Mucosa of stomach (tissue), 1 donor: ENCODE results near the gene AIG1.
"Not testable (repeated sequence)": the region's sequence is repeated elsewhere in the genome, so short reads cannot be mapped to it uniquely, and the experiment has no call there.

Experiments used
- H3K27me3 ChIP-seq: one replicate; pipeline ENCODE4 v1.7.0; 2013; ENCODE audit warnings: mild to moderate bottlenecking, low read length; ENCODE audit not compliant: control insufficient read depth, insufficient read depth
- H3K36me3 ChIP-seq: one replicate; pipeline ENCODE4 v1.7.0; 2013; ENCODE audit warnings: low read length; ENCODE audit not compliant: control insufficient read depth, insufficient read depth
- H3K4me1 ChIP-seq: one replicate; pipeline ENCODE4 v1.7.0; 2013; ENCODE audit warnings: mild to moderate bottlenecking, low read length; ENCODE audit not compliant: control insufficient read depth, insufficient read depth
- H3K4me3 ChIP-seq: one replicate; pipeline ENCODE4 v1.7.0; 2013; ENCODE audit warnings: low read length
- H3K9ac ChIP-seq: one replicate; pipeline ENCODE4 v1.7.0; 2013; ENCODE audit warnings: mild to moderate bottlenecking, low read length, moderate library complexity
- H3K9me3 ChIP-seq: one replicate; pipeline ENCODE4 v1.7.0; 2013; ENCODE audit warnings: mild to moderate bottlenecking, low read length, moderate library complexity; ENCODE audit not compliant: control insufficient read depth
- donor health status: Pancreatic carcinoma.

AIG1 gene

DNA sequence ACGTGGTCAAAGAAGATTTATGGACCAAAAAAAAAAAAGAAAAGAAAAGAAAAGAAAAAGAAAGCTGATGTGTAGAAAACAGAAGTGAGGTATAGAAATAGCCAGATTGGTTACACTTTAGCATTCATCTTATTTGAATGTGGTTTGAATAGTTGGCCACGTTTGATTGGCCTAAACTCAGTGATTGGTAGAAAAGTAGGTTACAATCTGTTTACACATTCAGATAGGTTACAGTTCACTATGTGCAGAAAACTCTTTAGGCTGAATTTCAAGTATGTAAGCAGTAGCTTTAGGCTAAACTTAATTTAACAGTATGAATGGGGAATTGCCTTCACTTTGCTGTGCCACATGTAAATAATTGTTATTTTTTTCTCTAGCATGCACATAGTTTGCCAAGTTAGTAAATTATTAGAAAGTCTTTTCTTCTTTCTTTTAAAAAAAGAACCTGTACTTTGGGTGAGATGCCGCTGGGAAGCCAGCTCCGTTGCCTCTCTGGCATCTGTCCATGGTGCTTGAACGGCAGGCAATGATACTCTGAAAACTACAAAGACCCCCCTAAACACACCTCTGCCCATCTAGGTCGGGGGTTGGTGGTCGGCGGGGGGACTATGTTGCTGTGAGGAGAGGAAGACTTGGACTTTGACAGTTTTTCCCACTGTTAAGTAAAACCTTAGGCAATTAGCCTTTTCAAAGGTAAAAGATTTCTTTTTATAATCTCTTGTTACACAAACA is 173.0 kb downstream of the AIG1 start:
- no peak overlapping the region for H3K9ac ChIP-seq
- H3K9me3 ChIP-seq = no peaks in the 10 kb centered on the region
- no peaks in the 10 kb centered on the region for H3K36me3 ChIP-seq
- H3K4me3 ChIP-seq = no peak overlapping the region
- no peaks in the 10 kb centered on the region for H3K4me1 ChIP-seq
- no peaks in the 10 kb centered on the region for H3K27me3 ChIP-seq

DNA sequence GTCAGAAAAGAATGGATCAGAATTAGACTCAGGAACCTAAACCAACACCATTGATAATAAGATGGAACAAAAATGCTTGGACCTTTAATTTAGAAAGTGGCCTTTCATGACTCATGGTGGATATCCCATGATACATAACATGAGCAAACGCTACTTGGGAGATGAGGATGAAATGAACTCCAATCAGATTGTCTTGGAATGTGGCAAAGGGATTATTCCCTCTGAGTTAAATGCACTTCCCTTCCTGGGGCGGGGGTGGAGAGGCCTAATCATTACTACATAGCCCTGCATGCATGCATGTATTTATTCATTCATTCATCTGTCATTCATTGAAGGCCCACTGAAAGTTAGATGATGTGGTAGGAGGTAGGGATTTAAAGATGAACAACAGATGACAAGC is 174.0 kb downstream of the AIG1 start:
- Histone ChIP-seq H3K36me3 (no peaks in the 10 kb centered on the region), H3K27me3 (no peaks in the 10 kb centered on the region), H3K4me1 (no peaks in the 10 kb centered on the region), H3K4me3 (no peak overlapping the region), H3K9me3 (no peaks in the 10 kb centered on the region), H3K9ac (no peak overlapping the region)

DNA sequence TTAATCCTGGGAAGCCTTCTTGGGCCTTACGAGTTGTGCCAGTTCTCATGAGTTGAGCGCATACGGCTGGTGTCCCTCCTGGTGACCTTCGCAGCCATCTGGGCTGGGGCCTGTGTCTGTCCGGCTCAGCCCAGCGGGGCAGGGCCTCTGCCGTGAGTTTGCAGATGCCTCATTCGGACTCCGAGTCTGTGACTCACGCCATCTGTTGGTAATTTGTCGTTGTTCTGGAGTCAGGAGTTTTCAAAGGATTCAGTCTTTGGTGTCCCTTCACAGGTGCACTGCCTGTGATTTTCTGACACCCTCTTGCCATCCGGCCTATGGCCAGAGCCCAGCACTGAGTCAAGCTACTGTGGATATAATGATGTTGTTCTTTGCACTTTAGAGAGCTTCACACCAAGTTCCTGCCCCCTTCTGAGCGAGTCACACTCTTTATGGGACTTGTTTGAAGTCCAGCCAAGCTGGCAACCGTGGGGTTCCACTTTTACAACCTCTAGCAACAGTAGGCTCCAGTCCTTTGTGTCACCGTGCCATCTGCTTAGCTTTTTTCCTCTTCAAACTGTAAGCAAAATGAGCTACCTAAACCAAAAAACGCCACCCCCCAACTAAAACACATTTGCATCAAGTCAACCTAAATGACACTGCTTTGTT is 175.6 kb downstream of the AIG1 start:
- Histone ChIP-seq H3K9ac (no peak overlapping the region), H3K4me3 (no peak overlapping the region), H3K27me3 (no peaks in the 10 kb centered on the region), H3K9me3 (no peaks in the 10 kb centered on the region), H3K4me1 (no peaks in the 10 kb centered on the region), H3K36me3 (no peaks in the 10 kb centered on the region)

GRCh38 chr6:143238306-143238705 is 177.6 kb downstream of the AIG1 start:
- Histone ChIP-seq H3K4me3 (no peak overlapping the region), H3K36me3 (no peaks in the 10 kb centered on the region), H3K9me3 (no peaks in the 10 kb centered on the region), H3K9ac (no peak overlapping the region), H3K27me3 (no peaks in the 10 kb centered on the region), H3K4me1 (no peaks in the 10 kb centered on the region)

GRCh38 chr6:143241111-143241510 is 180.4 kb downstream of the AIG1 start:
- Histone ChIP-seq H3K36me3 (no peaks in the 10 kb centered on the region), H3K4me3 (no peak overlapping the region), H3K9ac (no peak overlapping the region), H3K9me3 (no peaks in the 10 kb centered on the region), H3K4me1 (no peaks in the 10 kb centered on the region), H3K27me3 (no peaks in the 10 kb centered on the region)

DNA sequence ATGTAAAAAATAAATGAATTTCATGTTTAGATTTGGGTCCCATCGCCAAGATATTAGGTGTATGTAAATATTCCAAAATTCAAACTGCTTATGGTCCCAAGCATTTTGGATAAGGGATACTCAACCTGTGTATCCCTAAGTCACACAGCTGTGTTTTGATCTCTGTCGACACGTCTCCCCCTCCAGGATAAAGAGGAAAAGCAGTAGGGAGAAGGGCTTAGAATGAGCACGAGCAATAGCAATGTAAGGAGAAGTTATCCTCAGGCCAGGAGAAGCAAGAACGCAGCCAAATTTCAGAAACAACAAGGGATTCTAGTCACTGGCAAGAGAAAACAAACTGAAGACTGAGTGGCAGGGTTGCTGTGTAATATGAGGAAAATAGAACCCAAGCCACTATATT is 181.2 kb downstream of the AIG1 start:
- Histone ChIP-seq H3K9me3 (no peaks in the 10 kb centered on the region), H3K36me3 (no peaks in the 10 kb centered on the region), H3K9ac (no peak overlapping the region), H3K4me3 (no peak overlapping the region), H3K4me1 (no peaks in the 10 kb centered on the region), H3K27me3 (no peaks in the 10 kb centered on the region)

GRCh38 chr6:143243786-143244185 is 183.1 kb downstream of the AIG1 start:
- Histone ChIP-seq H3K27me3 (no peaks in the 10 kb centered on the region), H3K4me1 (no peaks in the 10 kb centered on the region), H3K9me3 (no peaks in the 10 kb centered on the region), H3K36me3 (no peaks in the 10 kb centered on the region), H3K9ac (no peak overlapping the region), H3K4me3 (no peak overlapping the region)

DNA sequence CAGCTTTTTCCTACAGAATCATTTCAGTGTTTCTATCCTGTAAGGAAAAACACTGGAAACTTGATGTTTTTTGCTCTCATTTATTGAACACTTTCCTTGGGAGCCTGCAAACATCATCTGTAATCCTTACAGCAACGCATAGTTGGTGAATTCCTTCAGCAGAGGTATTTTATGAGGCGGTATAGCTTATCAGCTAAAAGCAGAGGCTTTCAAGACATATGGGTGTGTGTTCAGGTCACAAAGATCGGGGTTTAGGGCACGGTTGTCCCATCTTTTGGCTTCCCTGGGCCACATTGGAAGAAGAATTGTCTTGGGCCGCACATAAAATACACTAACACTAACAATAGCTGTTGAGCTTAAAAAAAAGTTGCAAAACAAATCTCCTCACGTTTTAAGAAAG is 185.0 kb downstream of the AIG1 start:
- no peak overlapping the region for H3K4me3 ChIP-seq

GRCh38 chr6:143246166-143246775 is 185.6 kb downstream of the AIG1 start:
- not testable (repeated sequence) for H3K27me3 ChIP-seq, H3K36me3 ChIP-seq, H3K9me3 ChIP-seq, H3K4me1 ChIP-seq, H3K4me3 ChIP-seq, H3K9ac ChIP-seq

More for the DNA sequence above, 185.0 kb downstream of the AIG1 start:
- Histone ChIP-seq H3K36me3 (no peaks in the 10 kb centered on the region), H3K9ac (no peak overlapping the region), H3K9me3 (no peaks in the 10 kb centered on the region), H3K4me1 (no peaks in the 10 kb centered on the region), H3K27me3 (no peaks in the 10 kb centered on the region)

GRCh38 chr6:143247586-143247985 is 186.9 kb downstream of the AIG1 start:
- Histone ChIP-seq H3K4me3 (no peak overlapping the region), H3K9me3 (no peaks in the 10 kb centered on the region), H3K27me3 (no peaks in the 10 kb centered on the region), H3K4me1 (no peaks in the 10 kb centered on the region), H3K36me3 (no peaks in the 10 kb centered on the region), H3K9ac (no peak overlapping the region)

DNA sequence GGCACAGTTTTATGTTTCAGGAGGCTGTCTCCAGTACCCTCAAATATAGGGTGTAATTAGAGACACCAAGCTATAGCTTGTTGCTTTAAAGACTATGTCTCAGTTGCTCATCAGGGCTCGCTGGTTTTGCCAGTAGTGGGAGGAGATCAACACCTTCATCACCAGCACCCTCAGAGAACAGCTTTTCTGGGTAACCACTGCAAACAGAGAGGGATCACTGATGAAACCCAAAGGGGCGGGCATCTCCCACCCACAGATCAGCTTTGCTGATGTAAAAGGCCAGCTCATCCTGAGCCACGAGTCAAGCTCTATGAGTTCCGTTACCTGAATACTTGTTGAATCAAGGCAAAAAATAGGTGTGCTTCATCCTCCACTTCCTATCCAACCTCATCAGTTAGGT is 187.7 kb downstream of the AIG1 start:
- Histone ChIP-seq H3K9ac (no peak overlapping the region), H3K27me3 (no peaks in the 10 kb centered on the region), H3K9me3 (no peaks in the 10 kb centered on the region), H3K36me3 (no peaks in the 10 kb centered on the region), H3K4me3 (no peak overlapping the region), H3K4me1 (no peaks in the 10 kb centered on the region)

DNA sequence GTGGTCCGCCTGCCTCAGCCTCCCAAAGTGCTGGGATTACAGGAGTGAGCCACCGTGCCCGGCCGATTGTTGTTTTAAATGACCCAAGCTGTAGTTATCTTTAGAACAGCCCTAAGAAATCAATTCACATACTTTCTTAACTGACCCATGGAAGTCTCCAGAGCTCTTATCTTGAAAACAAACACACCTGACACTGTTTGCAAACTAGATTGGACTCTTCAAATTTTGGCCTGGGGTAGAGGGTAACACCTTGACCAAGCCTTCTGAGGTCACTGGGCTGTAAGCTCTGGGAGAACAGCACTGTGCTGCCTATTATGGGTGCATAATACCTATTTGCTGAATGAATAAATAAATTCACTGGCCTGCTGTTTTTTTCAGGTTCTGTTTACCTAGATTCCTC is 190.6 kb downstream of the AIG1 start:
- H3K9me3 ChIP-seq = no peaks in the 10 kb centered on the region
- no peaks in the 10 kb centered on the region for H3K36me3 ChIP-seq
- no peak overlapping the region for H3K9ac ChIP-seq
- H3K4me1 ChIP-seq = no peaks in the 10 kb centered on the region
- no peaks in the 10 kb centered on the region for H3K27me3 ChIP-seq
- no peak overlapping the region for H3K4me3 ChIP-seq
